Inferior parietal cortex (tissue), 1 donor: Measurements from ENCODE around the gene WWP2.

Experiments used
- DNase-seq: peaks from one replicate; pipeline ENCODE4 v3.0.0-alpha.2; 2016; ENCODE audit errors: extremely low spot score

Gene WWP2

GRCh38 chr16:69859105-69859989 is 97.2 kb downstream of the WWP2 start:
- peak; percentile 63 for DNase-seq

GRCh38 chr16:69860233-69861231 is 98.4 kb downstream of the WWP2 start:
- no peak for DNase-seq

GRCh38 chr16:69861292-69862030 is 99.3 kb downstream of the WWP2 start:
- peak; percentile 52 for DNase-seq

- DNase-seq: no peak
Measured at GRCh38 chr16:69863401-69864281, 101.5 kb downstream of the WWP2 start.

- DNase-seq: no peak
Measured at GRCh38 chr16:69865701-69866100, 103.6 kb downstream of the WWP2 start.

- DNase-seq: no peak
Measured at GRCh38 chr16:69867784-69868560, 105.8 kb downstream of the WWP2 start.

- no peak for DNase-seq
Measured at GRCh38 chr16:69870761-69871160, 108.6 kb downstream of the WWP2 start.

GRCh38 chr16:69871708-69872107 is 109.6 kb downstream of the WWP2 start:
- DNase-seq: no peak

GRCh38 chr16:69872888-69873287 is 110.8 kb downstream of the WWP2 start:
- no peak for DNase-seq

- DNase-seq: no peak
Measured at GRCh38 chr16:69873783-69874182, 111.7 kb downstream of the WWP2 start.

- no peak for DNase-seq
Measured at GRCh38 chr16:69874271-69874670, 112.1 kb downstream of the WWP2 start.

- no peak for DNase-seq
Measured at GRCh38 chr16:69880640-69881133, 118.6 kb downstream of the WWP2 start.

GRCh38 chr16:69881141-69881540 is 119.0 kb downstream of the WWP2 start:
- no peak for DNase-seq

- DNase-seq: no peak
Measured at GRCh38 chr16:69883744-69884143, 121.6 kb downstream of the WWP2 start.

GRCh38 chr16:69885722-69886121 is 123.6 kb downstream of the WWP2 start:
- no peak for DNase-seq

- no peak for DNase-seq
Measured at GRCh38 chr16:69886726-69887125, 124.6 kb downstream of the WWP2 start.

- no peak for DNase-seq
Measured at GRCh38 chr16:69888005-69888590, 126.0 kb downstream of the WWP2 start.

- no peak for DNase-seq
Measured at GRCh38 chr16:69889295-69889964, 127.3 kb downstream of the WWP2 start.
